GM12864 (cell line): Measurements from ENCODE around the gene GGT7.

Experiments used
- DNase-seq: peaks from one replicate; pipeline ENCODE4 v3.0.0-alpha.2; 2011; ENCODE audit warnings: low read depth
- H3K4me3 ChIP-seq: 2 replicates; pipeline ENCODE4 v1.5.1; 2011; ENCODE audit warnings: mild to moderate bottlenecking, low read depth, low read length, control low read depth
- CTCF ChIP-seq: IDR thresholded peaks from 2 replicates; pipeline ENCODE4 v1.5.1; 2011; ENCODE audit warnings: low read depth, mild to moderate bottlenecking, moderate library complexity, low read length, control low read depth, inconsistent platforms; ENCODE audit errors: missing control alignments

Gene GGT7

GRCh38 chr20:34859826-34860545 is 12.7 kb downstream of the GGT7 start:
- H3K4me3 ChIP-seq = no peak overlapping the region
- no peak for DNase-seq
- no peak for TF ChIP-seq CTCF

GRCh38 chr20:34859367-34859766 is 13.3 kb downstream of the GGT7 start:
- TF ChIP-seq CTCF = no peak
- no peak for DNase-seq

GRCh38 chr20:34852298-34852697 is 20.4 kb downstream of the GGT7 start:
- DNase-seq = no peak
- H3K4me3 ChIP-seq = no peak overlapping the region
- no peak for TF ChIP-seq CTCF

More at GRCh38 chr20:34859367-34859766, 13.3 kb downstream of the GGT7 start:
- no peak overlapping the region for H3K4me3 ChIP-seq

GRCh38 chr20:34850969-34851368 is 21.7 kb downstream of the GGT7 start:
- no peak for TF ChIP-seq CTCF
- no peak overlapping the region for H3K4me3 ChIP-seq
- no peak for DNase-seq

GRCh38 chr20:34849778-34850177 is 22.9 kb downstream of the GGT7 start:
- H3K4me3 ChIP-seq = no peak overlapping the region
- no peak for TF ChIP-seq CTCF
- no peak for DNase-seq

- no peak for TF ChIP-seq CTCF
- no peak overlapping the region for H3K4me3 ChIP-seq
- DNase-seq = no peak
Measured at GRCh38 chr20:34848597-34848996, 24.1 kb downstream of the GGT7 start.

GRCh38 chr20:34843421-34843820 is 29.2 kb downstream of the GGT7 start:
- no peak for TF ChIP-seq CTCF
- no peak for DNase-seq
- no peak overlapping the region for H3K4me3 ChIP-seq
